HG02642 (cell line): ENCODE measurements around the gene CENPB.

Experiments
- ATAC-seq: cut with Tn5 transposase; IDR thresholded peaks from one replicate; pipeline ENCODE4 v1.9.1; 2021; ENCODE audit warnings: mild to moderate bottlenecking; ENCODE audit not compliant: unreplicated experiment, poor library complexity

CENPB gene

GRCh38 chr20:3734111-3734843 is 52.3 kb downstream of the CENPB start:
- ATAC-seq = no peak
